GM21529 (cell line): ENCODE results near the gene MOCS3.

ENCODE experiments used
- ATAC-seq: cut with Tn5 transposase; IDR thresholded peaks from one replicate; pipeline ENCODE4 v1.9.1; 2021; ENCODE audit not compliant: unreplicated experiment

Gene MOCS3

GRCh38 chr20:50980851-50981713 is 22.5 kb downstream of the MOCS3 start:
- ATAC-seq, result no peak

- ATAC-seq, result no peak
These were observed 23.1 kb downstream of the MOCS3 start for GRCh38 chr20:50981714-50982048.

- no peak for ATAC-seq
These were observed 23.7 kb downstream of the MOCS3 start for GRCh38 chr20:50982363-50982762.

- no peak for ATAC-seq
These were observed 24.7 kb downstream of the MOCS3 start for GRCh38 chr20:50983321-50983720.

GRCh38 chr20:50987493-50988210 is 29.0 kb downstream of the MOCS3 start:
- ATAC-seq, result peak; percentile 57

- no peak for ATAC-seq
These were observed 32.5 kb downstream of the MOCS3 start for GRCh38 chr20:50991076-50991475.

GRCh38 chr20:50992336-50992732 is 33.7 kb downstream of the MOCS3 start:
- ATAC-seq, result no peak

- ATAC-seq, result no peak
These were observed 34.3 kb downstream of the MOCS3 start for GRCh38 chr20:50992733-50993457.

- ATAC-seq, result no peak
These were observed 35.3 kb downstream of the MOCS3 start for GRCh38 chr20:50993876-50994275.

GRCh38 chr20:50995506-50995905 is 36.9 kb downstream of the MOCS3 start:
- ATAC-seq, result no peak

GRCh38 chr20:50996901-50997865 is 38.6 kb downstream of the MOCS3 start:
- no peak for ATAC-seq

- no peak for ATAC-seq
These were observed 40.7 kb downstream of the MOCS3 start for GRCh38 chr20:50999355-50999754.

- no peak for ATAC-seq
These were observed 43.0 kb downstream of the MOCS3 start for GRCh38 chr20:51001430-51002265.

- no peak for ATAC-seq
These were observed 44.0 kb downstream of the MOCS3 start for GRCh38 chr20:51002633-51003032.

GRCh38 chr20:51003753-51004152 is 45.1 kb downstream of the MOCS3 start:
- no peak for ATAC-seq

- no peak for ATAC-seq
These were observed 45.7 kb downstream of the MOCS3 start for GRCh38 chr20:51004305-51004727.

GRCh38 chr20:51004781-51005180 is 46.2 kb downstream of the MOCS3 start:
- no peak for ATAC-seq

GRCh38 chr20:51005214-51005613 is 46.6 kb downstream of the MOCS3 start:
- ATAC-seq, result no peak

GRCh38 chr20:51008718-51009117 is 50.1 kb downstream of the MOCS3 start:
- no peak for ATAC-seq
